HL-60 (cell line): ENCODE measurements around the gene CPPED1.

Source experiments
- DNase-seq, 2 experiments: peaks; one replicate each; pipeline ENCODE4 v3.0.0-alpha.2; 2010 to 2020; ENCODE audit warnings: low read depth in 1 of 2, low spot score in 1 of 2
- H3K27ac ChIP-seq: fragments of 250-450 bp; sonication (Bioruptor Pico); replicated peaks from 2 replicates; pipeline ENCODE4 v1.5.1; 2020; ENCODE audit warnings: mild to moderate bottlenecking, moderate library complexity
- H3K27me3 ChIP-seq: fragments of 250-450 bp; sonication (Bioruptor Pico); 2 replicates; pipeline ENCODE4 v1.5.1; 2021; ENCODE audit warnings: mild to moderate bottlenecking, moderate library complexity; ENCODE audit not compliant: insufficient read depth, poor library complexity, severe bottlenecking
- H3K4me3 ChIP-seq: replicated peaks from 2 replicates; pipeline ENCODE4 v1.5.1; 2011; ENCODE audit warnings: mild to moderate bottlenecking, control low read depth, low read length; ENCODE audit not compliant: insufficient read depth
- CTCF ChIP-seq: IDR thresholded peaks from one replicate; pipeline ENCODE4 v1.5.1; 2011; ENCODE audit warnings: low read length, control low read depth, inconsistent platforms; ENCODE audit not compliant: insufficient read depth
- GABPA ChIP-seq: IDR thresholded peaks from 2 replicates; pipeline ENCODE4 v1.6.1; 2012; ENCODE audit warnings: low read depth
- POLR2AphosphoS5 ChIP-seq: IDR thresholded peaks from 2 replicates; pipeline ENCODE4 v1.6.1; 2012; ENCODE audit warnings: low read depth
- SPI1 ChIP-seq: IDR thresholded peaks from 2 replicates; pipeline ENCODE4 v1.6.1; 2012; ENCODE audit warnings: low read depth, mild to moderate bottlenecking, borderline replicate concordance
- TF ChIP-seq, protein P1 (sequence below): IDR thresholded peaks from 2 replicates; pipeline ENCODE4 v1.6.1; 2012; ENCODE audit warnings: low read depth; ENCODE audit not compliant: insufficient replicate concordance

The CPPED1 gene

DNA sequence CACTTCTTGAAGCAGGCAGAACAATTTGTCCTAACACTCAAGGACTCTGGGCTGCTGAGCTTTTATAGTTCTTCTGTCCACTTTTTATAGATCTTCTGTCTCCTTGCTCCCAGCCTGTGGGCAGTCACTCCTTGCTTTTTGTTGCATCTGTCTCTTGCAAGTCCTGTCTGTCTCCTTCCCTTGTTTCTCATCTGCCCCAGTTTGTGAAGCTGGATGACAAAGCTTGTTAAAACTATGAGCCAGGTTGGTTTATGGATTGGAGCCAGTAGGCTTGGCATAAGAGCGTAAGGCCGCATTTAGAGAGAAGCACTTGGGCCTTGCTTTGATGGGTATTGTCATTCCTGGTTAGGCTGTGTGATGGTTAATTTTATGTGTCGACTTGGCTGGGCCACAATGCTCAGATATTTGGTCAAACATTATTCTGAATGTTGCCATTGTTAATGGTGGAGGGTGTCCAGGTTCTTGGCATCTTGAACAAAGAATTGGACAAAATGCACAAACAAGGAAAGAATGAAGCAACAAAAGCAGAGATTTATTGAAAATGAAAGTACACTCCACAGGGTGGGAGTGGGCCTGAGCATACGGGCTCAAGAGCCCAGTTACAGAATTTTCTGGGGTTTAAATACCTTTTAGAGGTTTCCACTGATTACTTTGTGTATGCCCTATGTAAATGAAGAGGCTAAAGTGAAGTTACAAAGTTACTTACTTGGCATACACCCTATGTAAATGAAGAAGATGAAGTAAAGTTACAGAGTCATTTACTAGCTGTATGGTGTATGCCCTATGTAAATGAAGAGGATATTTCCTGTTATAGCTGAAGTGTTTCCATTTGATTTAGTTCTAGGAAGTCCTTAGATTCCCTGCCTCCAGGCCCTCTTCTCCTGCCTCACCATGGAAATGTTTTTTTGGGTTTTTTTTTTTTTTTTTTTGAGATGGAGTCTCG, 8.0 kb upstream of the CPPED1 start:
- DNase-seq: no peak
- Histone ChIP-seq H3K27me3 (no peaks in the 10 kb centered on the region), H3K27ac (no peak overlapping the region), H3K4me3 (no peak overlapping the region)
- no peak for TF ChIP-seq CTCF
- no peak for TF ChIP-seq POLR2AphosphoS5
- TF ChIP-seq, protein P1, sequence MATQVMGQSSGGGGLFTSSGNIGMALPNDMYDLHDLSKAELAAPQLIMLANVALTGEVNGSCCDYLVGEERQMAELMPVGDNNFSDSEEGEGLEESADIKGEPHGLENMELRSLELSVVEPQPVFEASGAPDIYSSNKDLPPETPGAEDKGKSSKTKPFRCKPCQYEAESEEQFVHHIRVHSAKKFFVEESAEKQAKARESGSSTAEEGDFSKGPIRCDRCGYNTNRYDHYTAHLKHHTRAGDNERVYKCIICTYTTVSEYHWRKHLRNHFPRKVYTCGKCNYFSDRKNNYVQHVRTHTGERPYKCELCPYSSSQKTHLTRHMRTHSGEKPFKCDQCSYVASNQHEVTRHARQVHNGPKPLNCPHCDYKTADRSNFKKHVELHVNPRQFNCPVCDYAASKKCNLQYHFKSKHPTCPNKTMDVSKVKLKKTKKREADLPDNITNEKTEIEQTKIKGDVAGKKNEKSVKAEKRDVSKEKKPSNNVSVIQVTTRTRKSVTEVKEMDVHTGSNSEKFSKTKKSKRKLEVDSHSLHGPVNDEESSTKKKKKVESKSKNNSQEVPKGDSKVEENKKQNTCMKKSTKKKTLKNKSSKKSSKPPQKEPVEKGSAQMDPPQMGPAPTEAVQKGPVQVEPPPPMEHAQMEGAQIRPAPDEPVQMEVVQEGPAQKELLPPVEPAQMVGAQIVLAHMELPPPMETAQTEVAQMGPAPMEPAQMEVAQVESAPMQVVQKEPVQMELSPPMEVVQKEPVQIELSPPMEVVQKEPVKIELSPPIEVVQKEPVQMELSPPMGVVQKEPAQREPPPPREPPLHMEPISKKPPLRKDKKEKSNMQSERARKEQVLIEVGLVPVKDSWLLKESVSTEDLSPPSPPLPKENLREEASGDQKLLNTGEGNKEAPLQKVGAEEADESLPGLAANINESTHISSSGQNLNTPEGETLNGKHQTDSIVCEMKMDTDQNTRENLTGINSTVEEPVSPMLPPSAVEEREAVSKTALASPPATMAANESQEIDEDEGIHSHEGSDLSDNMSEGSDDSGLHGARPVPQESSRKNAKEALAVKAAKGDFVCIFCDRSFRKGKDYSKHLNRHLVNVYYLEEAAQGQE: no peak
- no peak for TF ChIP-seq SPI1
- TF ChIP-seq GABPA: no peak

DNA sequence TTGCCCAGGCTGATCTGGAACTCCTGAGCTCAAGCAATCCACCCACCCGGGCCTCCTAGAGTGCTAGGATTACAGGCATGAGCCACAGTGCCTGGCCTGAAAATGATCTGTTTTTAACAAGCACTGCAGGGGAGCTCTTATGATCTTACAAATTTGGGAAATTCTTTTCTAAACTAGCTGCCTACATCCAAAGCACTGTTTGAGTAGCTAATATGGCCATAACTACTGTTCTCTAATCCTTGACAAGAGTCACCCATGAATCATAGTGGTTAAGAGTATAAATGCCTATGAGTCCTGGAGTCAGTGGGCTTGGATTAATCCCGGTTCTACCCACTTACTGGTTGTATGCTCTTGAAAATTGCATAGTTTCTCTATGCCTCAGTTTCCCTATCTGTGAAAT, 1.4 kb upstream of the CPPED1 start:
- DNase-seq: no peak
- Histone ChIP-seq H3K27ac (no peak overlapping the region), H3K27me3 (no peaks in the 10 kb centered on the region), H3K4me3 (no peak overlapping the region)
- TF ChIP-seq POLR2AphosphoS5 (no peak), CTCF (no peak)

- H3K27ac ChIP-seq: no peak overlapping the region
- H3K4me3 ChIP-seq: no peak overlapping the region; the same call in 1 of the 2 replicates
- H3K27me3 ChIP-seq: no peaks in the 10 kb centered on the region
- no peak for DNase-seq
- TF ChIP-seq CTCF (no peak), GABPA (no peak), POLR2AphosphoS5 (no peak), SPI1 (no peak)
- TF ChIP-seq, protein P1: no peak
These were observed 708 bp upstream of the CPPED1 start for GRCh38 chr16:12804395-12804794.
